GM18517 (cell line): ENCODE measurements around the gene CHORDC1.
"Not testable (repeated sequence)": the region's sequence is repeated elsewhere in the genome, so short reads cannot be mapped to it uniquely, and the experiment has no call there.

Experiments used
- ATAC-seq: cut with Tn5 transposase; IDR thresholded peaks from one replicate; pipeline ENCODE4 v1.9.1; 2021; ENCODE audit warnings: mild to moderate bottlenecking, moderate library complexity; ENCODE audit not compliant: unreplicated experiment

Gene CHORDC1

DNA sequence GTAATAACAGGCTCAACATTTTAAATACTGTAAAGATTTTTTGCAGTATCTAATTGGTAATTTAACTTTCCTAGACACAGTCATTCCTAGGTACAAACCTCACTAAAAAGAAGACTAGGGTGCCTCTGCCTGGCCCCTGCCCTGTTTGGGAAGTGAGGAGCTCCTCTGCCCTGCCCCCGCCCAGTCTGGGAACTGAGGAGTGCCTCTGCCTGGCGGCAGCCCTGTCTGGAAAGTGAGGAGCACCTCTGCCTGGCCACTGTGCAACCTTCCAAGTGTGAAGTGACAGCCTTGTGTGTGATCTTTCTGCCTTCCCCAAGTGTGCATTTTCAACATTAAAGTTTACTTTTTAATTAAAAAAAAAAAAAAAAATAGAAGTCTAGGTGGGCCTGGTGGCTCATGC, 4.2 kb downstream of the CHORDC1 start:
- ATAC-seq = no peak

DNA sequence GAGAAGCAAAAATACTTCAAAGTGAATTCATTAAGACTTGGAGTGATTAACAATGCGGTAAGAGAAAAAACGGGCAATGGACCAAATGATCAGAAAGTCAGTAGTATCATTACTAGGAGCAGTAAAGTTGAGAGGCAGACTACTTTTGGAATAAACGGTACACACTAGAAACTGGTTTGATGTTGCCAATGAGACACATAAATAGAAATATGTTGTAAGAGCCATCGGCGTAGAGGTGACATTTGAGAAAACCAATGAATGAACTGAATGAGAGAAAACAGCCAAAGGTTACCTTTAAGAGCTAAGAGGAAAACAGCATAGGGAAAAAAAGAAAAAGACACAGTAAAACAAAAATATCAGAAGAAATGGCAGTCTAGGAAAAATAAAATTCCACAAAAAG, 6.2 kb downstream of the CHORDC1 start:
- no peak for ATAC-seq

DNA sequence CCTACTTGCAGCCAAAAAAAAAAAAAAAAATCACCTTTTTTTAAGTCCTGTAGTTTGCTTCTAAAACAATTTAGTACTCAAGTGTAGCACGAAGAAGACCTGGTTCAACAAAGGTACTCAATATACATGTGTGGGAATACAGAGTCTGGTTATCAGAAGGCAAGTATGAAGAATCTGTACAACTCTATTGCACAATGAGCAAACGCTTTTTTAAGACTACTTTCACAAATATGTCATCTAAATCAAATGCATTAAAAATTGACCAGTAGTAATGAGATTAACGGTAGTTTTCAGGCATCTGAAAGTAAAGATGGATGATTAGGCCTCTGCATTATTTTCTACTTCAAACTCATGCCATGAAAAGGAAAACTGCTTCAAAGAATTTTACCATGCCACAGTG, 9.5 kb downstream of the CHORDC1 start:
- no peak for ATAC-seq

DNA sequence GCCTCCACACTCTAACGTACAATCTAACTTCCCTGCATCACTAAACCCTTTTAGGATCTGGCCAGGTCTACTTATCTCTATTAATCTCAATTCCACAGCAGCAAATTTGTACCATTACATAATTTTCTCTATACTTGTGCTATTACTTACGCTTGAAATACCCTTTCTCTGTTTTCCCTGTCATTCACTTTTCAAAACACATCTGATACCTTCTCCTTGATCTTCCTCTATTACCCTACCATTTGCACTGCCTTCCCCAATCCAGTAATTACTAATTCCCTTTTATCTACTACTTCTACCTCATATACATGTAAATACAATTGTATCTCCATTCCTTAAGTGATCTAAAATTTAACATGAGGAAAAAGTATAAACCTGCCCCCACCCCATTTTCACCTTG, 14.0 kb downstream of the CHORDC1 start:
- ATAC-seq = no peak

DNA sequence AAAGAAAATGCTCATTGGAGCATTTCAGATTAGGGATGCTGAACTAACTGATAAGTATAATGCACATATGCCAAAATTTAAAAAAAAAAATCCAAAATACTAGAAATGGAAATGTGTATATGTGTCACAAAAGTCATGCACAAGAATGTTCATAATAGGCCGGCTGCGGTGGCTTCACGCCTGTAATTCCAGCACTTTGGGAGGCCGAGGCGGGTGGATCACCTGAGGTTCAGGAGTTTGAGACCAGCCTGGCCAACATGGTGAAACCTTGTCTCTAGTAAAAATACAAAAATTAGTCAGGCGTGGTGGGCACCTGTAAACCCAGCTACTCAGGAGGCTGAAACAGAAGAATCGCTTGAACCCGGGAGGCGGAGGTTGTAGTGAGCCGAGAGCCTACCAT, 14.9 kb downstream of the CHORDC1 start:
- ATAC-seq = not testable (repeated sequence)

DNA sequence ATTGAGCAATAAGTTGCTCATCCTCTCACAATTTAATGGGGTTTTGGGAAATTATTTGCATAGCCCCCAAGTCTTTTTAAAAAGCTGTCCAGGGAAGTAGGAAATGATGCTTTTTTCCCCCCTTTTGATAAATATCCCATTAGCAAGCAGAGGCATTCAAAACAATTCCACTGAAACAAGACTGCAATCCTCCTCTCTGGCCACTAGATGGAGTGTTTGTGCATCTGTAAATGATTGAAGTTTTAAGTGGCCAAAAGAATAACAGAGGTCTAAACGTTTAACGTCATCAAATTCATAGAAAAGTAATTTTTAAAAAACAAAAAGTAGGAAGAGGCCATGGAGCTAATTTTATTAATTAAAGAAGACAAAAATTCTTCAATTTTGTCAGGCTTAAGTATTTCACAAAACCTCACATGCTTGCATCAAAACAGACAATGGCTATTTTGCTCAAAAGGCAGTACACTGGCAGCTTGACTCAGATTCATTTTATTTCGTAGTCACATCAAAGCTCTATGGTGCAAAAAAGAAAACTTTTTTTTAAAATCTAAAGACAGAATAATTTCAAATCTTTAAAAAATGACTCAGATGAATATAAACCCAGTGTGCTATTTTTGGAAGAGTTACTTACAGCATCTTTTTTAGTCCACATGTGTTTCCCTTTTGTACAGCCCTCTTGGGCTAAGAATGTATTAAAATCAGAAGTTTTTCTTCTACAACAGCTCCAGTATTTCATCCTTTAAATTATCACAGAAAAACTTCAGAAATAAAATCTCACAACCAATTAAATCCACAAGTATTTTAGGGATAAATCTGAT, 17.8 kb downstream of the CHORDC1 start:
- peak; percentile 79 for ATAC-seq

DNA sequence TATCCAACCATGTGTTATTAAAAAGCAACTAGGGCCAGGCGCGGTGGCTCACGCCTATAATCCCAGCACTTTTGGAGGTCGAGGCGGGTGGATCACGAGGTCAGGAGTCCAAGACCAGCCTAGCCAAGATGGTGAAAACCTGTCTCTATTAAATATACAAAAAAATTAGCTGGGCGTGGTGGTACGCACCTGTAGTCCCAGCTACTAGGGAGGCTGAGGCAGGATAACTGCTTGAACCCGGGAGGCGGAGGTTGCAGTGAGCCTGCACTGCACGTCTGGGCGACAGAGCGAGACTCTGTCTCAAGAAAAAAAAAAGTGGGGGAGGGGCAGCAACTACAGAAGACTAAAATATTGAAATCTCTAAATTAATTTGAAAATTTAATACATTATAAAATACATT, 18.4 kb downstream of the CHORDC1 start:
- no peak for ATAC-seq

DNA sequence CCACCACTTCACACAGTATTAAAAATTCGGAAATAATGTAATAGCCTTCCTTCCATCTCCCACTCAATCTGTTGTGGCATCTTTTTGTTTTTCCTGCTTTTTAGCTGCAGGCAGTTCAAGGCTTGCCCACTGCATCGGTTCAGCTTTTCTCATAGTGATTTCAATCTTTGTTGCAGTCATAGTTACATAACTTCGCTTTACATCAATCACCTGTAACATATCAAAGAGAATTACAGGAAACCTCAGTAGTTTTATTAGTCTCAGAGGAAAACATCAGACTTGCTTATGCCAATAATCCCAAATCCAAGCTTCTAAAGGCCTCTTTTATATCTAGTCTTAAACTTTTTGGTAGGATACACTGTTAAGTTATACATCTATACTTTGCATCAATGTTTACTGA, 20.5 kb downstream of the CHORDC1 start:
- ATAC-seq = no peak

DNA sequence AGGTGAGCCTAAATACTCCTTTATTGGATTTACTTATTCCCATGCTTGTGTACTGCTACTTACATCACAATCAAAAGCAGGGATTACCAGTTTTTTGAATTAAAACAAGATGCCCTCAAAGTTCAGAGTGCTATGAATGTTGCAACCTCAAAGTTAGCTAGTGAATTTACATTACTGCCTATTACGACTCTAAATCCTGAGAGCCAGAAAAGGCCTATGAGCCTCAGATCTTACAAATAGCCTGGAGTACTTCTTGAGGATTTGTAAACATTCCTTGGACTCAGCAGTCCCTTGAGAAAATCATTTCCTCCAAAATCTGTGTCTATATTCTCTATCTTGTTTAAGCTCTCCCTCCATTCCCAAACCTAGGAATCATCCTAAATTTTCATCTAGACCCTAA, 25.5 kb downstream of the CHORDC1 start:
- ATAC-seq = no peak

DNA sequence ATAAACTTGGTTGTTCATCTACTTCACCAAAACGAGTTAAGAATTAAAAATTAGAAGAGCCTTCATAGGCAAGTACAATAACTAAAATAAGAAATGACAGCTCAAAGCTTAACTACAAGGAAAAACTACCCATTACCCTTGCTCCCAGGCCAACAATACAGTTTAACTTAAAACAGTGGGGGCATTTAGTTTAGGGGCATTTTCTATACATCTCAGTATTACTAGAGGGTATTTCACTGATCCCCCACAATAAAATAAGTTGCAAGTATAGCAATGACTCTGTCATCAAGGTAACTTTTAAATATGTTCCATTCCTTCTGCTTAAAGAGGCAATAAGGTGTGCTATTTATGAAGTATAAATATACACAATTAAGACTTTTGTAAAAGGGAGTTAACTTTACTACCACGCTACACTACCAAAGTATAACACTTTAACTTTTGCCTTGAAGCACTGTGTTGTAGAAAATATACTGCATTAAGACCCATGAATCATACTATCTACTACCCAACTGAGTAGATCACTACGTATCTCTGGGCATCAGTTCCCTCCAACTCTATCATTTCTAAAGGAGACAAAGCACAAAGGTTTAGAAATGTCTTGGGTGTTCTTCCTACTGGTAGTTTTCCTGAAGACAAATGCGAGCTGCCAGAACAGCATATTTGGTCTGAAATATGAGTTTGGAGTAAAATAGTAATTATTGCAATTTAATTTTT, 29.8 kb downstream of the CHORDC1 start:
- no peak for ATAC-seq

DNA sequence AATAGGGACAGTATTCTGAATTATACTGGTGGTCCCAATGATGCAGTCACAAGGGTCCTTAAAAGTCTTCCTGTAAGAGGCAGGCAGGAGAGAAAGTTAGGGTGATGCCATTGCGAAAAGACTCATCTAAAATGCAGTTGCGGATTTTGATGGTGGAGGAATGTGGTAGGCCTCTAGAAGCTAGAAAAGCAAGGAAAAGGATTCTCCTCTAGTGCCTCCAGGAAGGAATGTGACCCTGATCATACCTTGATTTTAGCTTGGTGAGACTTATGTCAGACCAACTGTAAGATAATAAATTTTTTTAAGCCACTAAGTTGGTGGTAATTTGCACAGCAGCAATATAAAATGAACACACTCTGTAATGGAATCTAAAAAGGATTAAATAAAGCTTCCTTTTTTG, 33.8 kb downstream of the CHORDC1 start:
- no peak for ATAC-seq

DNA sequence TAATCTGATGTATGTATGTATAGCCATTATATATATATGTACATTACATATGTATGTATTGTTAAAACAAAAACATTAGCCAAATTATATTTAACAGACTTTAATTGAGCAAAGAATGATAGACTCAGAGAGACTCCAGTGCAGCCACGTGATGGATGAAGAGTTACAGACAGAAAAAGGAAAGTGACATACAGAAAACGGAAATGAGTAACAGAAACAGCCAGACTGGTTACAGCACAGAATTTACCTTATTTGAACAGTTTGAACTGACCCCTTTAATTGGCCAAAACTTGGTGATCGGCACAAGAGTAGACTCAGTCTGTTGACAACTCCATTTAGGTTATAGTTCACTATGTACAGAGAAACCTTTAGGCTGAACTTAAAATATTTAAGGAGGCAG, 35.0 kb downstream of the CHORDC1 start:
- no peak for ATAC-seq

DNA sequence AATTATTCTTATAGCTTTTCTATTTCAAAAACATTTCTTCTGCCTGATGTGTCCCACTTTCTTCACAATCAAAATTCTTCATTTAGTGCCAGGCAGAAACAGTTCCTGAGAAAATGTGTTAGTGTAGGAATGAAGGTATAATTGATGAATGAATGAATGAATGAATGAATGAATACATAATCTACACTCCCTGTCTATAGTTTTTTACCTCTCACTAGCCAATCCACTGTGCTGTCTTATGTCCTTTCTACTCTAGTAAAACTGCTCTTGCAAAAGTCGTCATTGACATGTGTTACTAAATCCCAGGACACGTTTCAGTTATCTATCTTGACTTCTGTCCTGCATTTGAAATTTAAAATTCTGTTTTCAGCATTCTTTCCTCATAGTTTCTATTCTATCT, 42.9 kb downstream of the CHORDC1 start:
- no peak for ATAC-seq

DNA sequence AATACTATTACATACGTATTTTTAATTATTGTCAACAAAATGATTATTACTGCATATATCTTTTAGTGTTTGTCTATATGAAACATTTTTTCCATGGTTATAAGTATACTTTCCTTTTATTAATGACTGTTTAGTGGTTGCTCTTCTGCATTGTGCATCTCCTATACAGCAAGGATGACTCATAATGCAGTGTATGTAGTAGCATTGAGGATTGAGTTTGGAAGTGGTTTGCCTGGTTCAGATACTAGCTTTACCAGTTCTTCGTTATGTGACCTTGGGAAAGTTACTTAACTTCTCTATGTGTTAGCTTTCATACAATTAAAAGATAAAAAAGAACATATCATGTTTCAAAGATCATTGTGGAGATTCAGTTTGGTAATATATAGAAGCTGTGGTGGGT, 44.1 kb downstream of the CHORDC1 start:
- ATAC-seq = no peak

DNA sequence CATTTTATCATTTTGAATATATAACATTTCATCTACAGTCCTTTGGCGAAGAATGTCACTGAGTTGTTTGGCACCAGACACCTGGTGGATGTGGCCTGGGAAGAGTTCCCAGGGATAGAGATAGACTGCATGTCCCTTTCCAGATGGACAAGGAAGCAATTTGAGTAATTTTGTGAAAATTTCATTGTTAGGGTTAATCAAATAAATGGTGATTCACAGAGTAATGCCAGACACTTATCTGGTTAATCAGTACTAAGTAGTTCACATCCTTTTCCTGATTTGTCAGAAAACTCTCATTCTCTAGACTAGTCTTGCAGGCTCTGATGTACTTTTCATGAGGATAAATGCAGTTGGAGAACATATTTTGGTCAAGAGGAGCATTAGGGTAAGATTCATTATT, 46.8 kb downstream of the CHORDC1 start:
- no peak for ATAC-seq

DNA sequence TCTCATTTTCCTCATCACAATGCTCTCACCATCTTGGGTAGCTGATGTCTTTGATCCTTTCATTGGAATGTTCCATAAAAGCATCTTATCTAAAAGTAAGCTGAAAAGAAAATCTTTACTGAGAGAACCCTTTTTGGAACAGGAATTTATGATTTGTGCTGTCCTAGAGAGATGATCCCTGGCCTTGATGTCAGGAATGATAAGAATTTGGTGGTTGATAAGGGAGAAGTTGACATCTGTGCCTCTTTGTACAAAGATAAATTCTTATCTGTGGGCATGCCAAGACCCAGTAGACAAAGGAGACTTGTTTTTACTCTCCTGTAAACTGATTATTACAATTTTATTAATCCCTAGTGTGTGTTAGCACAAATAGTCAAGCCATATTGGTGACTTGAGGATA, 51.5 kb downstream of the CHORDC1 start:
- ATAC-seq = no peak

DNA sequence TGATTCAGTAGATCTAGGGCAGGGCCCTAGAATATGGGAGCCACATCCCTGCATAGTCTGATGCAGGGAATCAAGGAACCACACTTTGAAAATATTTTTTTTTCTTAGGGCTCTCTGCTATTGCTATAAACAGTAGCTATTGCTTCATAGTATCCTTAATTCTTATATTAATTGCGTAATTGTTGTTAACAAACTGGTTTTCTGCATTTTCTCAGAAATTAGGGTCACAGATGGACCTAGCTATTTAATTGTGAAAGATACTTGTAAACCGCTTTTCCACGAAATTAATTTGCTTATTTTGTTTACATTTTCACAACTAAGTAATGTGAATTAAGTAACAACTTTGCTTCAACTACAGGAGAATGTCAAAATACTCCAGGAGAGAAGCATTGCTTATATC, 54.3 kb downstream of the CHORDC1 start:
- ATAC-seq = no peak

DNA sequence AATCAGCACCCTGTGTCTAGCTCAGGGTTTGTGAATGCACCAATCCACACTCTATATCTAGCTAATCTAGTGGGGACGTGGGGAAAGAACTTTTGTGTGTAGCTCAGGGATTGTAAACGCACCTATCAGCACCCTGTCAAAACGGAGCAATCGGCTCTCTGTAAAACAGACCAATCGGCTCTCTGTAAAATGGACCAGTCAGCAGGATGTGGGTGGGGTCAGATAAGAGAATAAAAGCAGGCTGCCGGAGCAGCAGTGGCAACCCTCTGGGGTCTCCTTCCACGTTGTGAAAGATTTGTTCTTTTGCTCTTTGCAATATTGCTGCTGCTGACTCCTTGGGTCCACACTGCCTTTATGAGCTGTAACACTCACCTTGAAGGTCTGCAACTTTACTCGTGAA, 55.1 kb downstream of the CHORDC1 start:
- ATAC-seq = not testable (repeated sequence)

DNA sequence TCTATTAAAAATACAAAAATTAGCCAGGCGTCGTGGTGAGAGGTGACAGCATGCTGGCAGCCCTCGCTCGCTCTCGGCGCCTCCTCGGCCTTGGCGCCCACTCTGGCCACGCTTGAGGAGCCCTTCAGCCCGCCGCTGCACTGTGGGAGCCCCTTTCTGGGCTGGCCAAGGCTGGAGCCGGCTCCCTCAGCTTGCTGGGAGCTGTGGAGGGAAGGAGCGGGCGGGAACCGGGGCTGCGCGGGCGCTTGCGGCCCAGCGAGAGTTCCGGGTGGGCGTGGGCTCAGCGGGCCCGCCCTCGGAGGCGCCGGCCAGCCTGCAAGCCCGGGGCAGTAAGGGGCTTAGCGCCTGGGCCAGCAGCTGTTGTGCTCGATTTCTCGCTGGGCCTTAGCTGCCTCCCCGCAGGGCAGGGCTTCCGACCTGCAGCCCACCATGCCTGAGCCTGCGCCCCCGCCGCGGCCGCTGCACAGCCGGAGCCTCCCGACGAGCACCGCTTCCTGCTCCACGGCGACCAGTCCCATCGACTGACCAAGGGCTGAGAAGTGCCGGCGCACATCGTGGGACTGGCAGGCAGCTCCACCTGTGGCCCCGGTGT, 55.8 kb downstream of the CHORDC1 start:
- ATAC-seq = not testable (repeated sequence)
